AG10803 (cell line): ENCODE results near the gene USP6NL.
"Not testable (repeated sequence)": the region's sequence is repeated elsewhere in the genome, so short reads cannot be mapped to it uniquely, and the experiment has no call there.

ENCODE experiments used
- DNase-seq: peaks from one replicate; pipeline ENCODE4 v3.0.0; 2010; ENCODE audit warnings: low read depth
- H3K4me3 ChIP-seq: 2 replicates; pipeline ENCODE4 v1.5.1; 2011; ENCODE audit warnings: mild to moderate bottlenecking, low read length, control low read depth
- TF ChIP-seq, protein P1 (sequence below): conservative IDR thresholded peaks from 2 replicates; pipeline ENCODE4 v1.5.1; 2011; ENCODE audit warnings: mild to moderate bottlenecking, low read length, control low read depth, inconsistent platforms

USP6NL gene

GRCh38 chr10:11443468-11444154 is 167.8 kb downstream of the USP6NL start:
- no peak for DNase-seq
- TF ChIP-seq, protein P1, sequence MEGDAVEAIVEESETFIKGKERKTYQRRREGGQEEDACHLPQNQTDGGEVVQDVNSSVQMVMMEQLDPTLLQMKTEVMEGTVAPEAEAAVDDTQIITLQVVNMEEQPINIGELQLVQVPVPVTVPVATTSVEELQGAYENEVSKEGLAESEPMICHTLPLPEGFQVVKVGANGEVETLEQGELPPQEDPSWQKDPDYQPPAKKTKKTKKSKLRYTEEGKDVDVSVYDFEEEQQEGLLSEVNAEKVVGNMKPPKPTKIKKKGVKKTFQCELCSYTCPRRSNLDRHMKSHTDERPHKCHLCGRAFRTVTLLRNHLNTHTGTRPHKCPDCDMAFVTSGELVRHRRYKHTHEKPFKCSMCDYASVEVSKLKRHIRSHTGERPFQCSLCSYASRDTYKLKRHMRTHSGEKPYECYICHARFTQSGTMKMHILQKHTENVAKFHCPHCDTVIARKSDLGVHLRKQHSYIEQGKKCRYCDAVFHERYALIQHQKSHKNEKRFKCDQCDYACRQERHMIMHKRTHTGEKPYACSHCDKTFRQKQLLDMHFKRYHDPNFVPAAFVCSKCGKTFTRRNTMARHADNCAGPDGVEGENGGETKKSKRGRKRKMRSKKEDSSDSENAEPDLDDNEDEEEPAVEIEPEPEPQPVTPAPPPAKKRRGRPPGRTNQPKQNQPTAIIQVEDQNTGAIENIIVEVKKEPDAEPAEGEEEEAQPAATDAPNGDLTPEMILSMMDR = no peak

DNA sequence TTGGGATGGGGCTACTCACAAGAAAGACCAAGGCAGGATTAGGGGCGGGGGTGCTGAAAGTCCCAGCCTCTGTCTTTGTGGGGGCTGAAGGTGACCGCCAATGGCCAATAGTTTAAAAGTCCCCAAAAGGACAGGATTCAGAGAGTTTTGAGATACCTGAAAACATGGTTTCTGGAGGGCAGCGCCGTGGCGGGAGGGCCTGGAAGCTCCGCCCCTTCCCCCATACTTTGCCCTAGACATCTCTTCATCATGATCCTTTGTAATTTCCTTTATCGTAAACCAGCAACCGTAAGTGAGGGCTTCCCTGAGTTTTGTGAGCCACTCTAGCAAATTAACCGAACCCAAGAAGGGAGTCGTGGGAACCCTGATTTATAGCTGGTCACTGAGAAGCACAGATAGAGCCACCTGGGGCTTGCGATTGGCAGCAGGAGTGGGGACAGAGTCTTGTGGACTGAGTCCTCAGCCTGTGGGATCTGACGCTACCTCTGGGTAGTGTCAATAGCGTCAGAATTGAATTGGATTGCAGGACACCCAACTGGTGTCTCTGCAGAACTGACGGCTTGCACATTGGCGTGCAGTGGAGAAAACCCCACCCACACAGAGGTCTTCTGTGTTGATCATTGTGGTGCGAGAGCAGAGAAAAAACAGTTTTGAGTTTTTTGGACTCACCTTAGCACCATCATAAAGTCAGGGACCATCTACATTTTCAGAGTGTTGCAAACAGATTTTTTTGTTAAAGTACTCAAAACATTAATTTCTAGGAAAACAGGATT is 169.3 kb downstream of the USP6NL start:
- no peak for DNase-seq
- no peak overlapping the region for H3K4me3 ChIP-seq
- TF ChIP-seq, protein P1 = no peak

More at GRCh38 chr10:11443468-11444154, 167.8 kb downstream of the USP6NL start:
- H3K4me3 ChIP-seq = no peak overlapping the region

DNA sequence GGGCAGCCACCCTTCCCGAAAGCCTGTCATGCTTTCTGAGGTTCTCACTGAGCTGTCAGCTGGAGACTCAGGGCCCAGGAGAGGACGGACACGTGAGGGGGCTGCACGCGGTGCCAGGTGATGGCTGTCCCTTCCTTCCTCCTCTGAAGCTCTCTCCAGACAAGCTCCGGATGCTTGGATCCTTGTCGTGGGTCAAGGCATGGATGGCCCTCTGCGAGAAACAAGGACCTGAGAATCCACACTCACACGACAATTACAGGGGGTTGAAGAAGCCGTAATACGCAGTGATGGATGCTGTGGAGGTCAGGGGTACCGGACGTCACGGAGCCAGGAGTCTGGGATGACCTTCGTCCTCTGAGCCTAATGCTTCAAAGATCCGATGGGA is 170.3 kb downstream of the USP6NL start:
- no peak for DNase-seq
- TF ChIP-seq, protein P1 = no peak
- no peak overlapping the region for H3K4me3 ChIP-seq

DNA sequence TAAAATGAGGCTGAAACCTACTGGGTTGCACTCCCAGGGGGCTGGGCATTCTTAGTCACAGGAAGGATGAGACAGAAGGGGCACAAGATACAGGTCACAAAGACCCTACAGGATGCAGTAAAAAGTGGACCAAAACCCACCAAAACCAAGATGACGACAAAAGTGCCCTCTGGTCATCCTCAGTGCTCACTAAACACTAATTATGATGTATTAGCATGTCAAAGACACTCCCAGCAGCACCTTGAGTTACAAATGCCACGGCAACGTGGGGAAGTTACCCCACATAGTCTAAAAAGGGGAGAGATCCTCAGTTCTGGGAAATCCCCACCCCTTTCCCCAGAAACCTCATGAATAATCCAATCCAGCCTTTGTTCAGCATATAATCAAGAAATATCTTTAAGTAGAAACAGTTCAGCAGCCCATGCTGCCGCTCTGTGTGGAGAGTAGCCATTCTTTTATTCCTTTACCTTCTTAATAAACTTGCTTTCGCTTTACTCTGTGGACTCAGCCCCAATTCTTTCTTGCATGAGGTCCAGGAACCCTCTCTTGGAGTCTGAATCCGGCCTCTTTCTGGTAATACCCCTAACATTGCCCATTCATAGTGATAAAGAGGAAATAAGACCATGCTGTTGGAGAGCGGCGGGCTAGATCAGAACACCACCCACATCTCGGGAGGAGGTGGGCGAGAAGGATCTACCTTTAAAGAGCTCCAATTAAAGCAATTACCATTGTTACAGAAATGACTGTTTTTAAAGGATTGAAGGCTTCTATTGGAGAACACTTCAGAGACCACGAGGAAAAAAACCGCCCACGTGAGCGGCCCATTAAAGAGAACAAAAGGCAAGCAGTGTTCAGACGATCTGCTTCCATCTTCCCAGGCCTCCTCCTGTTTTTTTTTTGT is 170.9 kb downstream of the USP6NL start:
- TF ChIP-seq, protein P1 = no peak
- DNase-seq = no peak
- no peak overlapping the region for H3K4me3 ChIP-seq

- DNase-seq = no peak
- TF ChIP-seq, protein P1 = no peak
- H3K4me3 ChIP-seq = no peak overlapping the region
Observed at GRCh38 chr10:11439523-11440053, 171.9 kb downstream of the USP6NL start.

DNA sequence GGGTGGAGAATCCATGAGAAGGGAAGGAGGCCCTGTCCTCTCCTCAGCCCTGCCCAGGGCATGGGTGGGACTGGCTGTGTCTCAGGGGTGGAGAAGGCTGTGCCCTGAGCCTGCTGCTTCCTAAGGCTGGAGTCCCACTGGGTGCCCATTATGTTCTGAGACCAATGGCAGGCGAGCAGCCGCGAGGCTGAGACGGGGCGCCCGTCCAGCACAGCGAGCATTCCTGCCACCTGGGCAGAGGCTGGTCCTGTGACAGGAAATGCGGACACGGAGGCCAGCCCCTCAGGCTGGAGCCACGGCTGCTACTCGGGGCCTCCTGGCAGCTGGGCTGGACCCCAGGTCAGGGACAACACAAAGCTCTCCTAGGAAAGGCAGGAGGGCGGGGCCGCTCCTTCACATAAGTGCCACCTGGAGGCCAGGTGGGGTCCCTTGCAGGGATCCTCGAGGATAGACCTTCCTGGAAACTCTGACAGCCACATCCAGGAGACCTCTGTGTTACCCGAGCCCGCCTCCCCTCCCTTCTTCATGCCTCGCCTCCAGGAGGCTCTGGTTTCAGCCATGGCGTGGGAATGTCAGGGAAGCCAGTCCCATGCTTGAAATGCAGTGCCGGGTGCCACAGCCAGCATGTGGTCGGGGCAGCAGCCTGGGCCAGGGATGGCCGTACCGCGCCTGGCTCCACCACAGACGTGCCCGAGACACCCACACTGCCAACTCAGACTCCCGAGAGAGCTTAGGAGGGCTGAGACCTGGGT is 173.9 kb downstream of the USP6NL start:
- TF ChIP-seq, protein P1 = no peak
- no peak overlapping the region for H3K4me3 ChIP-seq
- DNase-seq = no peak

DNA sequence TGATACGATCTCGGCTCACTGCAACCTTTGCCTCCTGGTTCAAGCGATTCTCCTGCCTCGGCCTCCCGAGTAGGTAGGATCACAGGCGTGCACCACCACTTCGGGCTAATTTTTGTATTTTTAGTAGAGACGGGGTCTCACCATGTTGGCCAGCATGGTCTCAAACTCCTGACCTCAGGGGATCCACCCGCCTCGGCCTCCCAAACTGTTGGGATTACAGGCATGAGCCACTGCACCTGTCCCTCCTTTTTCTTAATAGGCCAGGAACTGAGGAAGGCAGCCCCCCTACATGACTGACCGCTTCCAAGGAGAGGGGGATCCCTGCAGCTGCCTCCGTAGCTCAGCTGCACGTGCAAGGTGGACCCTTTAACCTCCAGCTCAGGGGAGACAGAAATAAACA is 175.0 kb downstream of the USP6NL start:
- DNase-seq = not testable (repeated sequence)

More for the DNA sequence above, 175.0 kb downstream of the USP6NL start:
- not testable (repeated sequence) for H3K4me3 ChIP-seq
